Muscle layer of duodenum (tissue), 2 donors: Measurements from ENCODE around the gene EIF3J.
A peak's percentile ranks its signal among the peaks of the same experiment; 100 is the strongest.
"Not testable (repeated sequence)": the region's sequence is repeated elsewhere in the genome, so short reads cannot be mapped to it uniquely, and the experiment has no call there.

Experiments used
- H3K27ac ChIP-seq: one replicate; pipeline ENCODE4 v1.7.0; 2013; ENCODE audit warnings: mild to moderate bottlenecking, low read length
- H3K27me3 ChIP-seq: one replicate; pipeline ENCODE4 v1.7.0; 2013; ENCODE audit warnings: low read depth, mild to moderate bottlenecking, control low read depth, low read length
- H3K36me3 ChIP-seq, 2 donors: one replicate each; pipeline ENCODE4 v1.7.0; 2013; ENCODE audit warnings: low read length in 2 of 2, control low read depth in 1 of 2, mild to moderate bottlenecking in 1 of 2; ENCODE audit not compliant: insufficient read depth in 2 of 2, control insufficient read depth in 1 of 2
- H3K4me1 ChIP-seq, 2 donors: one replicate each; pipeline ENCODE4 v1.7.0; 2013; ENCODE audit warnings: low read length in 2 of 2, mild to moderate bottlenecking in 2 of 2, control low read depth in 1 of 2, moderate library complexity in 1 of 2; ENCODE audit not compliant: insufficient read depth in 2 of 2, control insufficient read depth in 1 of 2
- H3K4me3 ChIP-seq, 2 donors: one replicate each; pipeline ENCODE4 v1.7.0; 2013; ENCODE audit warnings: low read length in 2 of 2, low read depth in 1 of 2, mild to moderate bottlenecking in 1 of 2
- H3K9me3 ChIP-seq, 2 donors: one replicate each; pipeline ENCODE4 v1.7.0; 2013; ENCODE audit warnings: low read length in 2 of 2, control low read depth in 1 of 2, mild to moderate bottlenecking in 1 of 2; ENCODE audit not compliant: control insufficient read depth in 1 of 2
- donor health status: healthy.

The EIF3J gene

DNA sequence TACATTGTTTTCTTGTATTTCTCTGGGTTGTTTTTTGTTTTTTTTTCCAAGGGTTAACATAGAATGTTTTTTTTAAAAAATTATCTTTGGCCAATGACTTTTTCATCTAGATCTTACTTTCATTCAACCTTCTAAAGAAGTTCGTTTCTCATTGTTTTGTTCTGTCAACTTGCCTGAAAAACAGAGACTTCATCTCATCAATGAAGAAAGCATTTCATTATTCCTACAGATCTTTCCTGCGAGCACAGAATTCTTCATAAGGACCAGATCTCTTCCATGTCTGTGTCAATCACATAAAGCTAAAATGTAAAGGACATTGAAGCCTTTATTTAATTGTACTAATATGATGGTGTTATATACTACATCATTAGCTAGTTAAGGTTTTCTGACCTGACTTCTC is 9.7 kb upstream of the EIF3J start:
- Histone ChIP-seq H3K9me3 (no peaks in the 10 kb centered on the region), H3K4me3 (no peak overlapping the region), H3K27ac (no peak overlapping the region), H3K4me1 (no peaks in the 10 kb centered on the region), H3K27me3 (no peaks in the 10 kb centered on the region), H3K36me3 (peaks cover 9 to 18% of the 10 kb centered on the region in 2 donors)

DNA sequence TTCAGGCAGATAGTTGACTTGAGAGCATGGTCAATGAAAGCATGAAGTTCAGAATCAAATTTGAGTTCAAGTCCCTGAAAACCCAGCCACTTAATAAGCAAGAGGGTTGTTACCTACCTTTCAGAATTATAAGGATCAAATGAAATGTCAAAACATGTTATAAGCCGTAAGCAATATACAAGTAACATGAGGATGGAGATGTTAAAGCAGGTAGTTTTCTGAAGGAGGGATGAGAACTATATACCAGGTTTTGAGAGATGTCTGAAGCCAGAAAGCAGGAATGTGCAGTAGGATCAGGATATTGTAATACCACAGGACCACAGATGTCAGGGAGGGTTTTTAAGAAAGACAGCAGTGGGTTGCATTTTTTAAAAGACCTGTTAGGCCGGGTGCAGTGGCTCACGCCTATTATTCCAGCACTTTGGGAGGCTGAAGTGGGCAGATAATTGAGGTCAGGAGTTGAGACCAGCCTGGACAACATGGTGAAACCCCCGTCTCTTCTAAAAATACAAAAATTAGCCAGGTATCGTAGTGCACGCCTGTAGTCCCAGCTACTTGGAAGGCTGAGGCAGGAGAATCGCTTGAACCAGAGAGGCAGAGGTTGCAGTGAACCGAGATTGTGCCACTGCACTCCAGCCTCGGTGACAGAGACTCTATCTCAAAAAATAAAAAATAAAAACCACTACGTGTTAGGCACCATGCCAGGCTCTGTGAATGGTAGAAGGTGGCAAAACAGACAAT is 6.9 kb upstream of the EIF3J start:
- no peak overlapping the region for H3K27ac ChIP-seq
- peaks cover 7% of the 10 kb centered on the region in 2 donors for H3K36me3 ChIP-seq
- no peaks in the 10 kb centered on the region for H3K27me3 ChIP-seq
- no peaks in the 10 kb centered on the region for H3K9me3 ChIP-seq
- peaks cover 2 to 4% of the 10 kb centered on the region in 2 donors for H3K4me1 ChIP-seq
- H3K4me3 ChIP-seq = no peak overlapping the region

DNA sequence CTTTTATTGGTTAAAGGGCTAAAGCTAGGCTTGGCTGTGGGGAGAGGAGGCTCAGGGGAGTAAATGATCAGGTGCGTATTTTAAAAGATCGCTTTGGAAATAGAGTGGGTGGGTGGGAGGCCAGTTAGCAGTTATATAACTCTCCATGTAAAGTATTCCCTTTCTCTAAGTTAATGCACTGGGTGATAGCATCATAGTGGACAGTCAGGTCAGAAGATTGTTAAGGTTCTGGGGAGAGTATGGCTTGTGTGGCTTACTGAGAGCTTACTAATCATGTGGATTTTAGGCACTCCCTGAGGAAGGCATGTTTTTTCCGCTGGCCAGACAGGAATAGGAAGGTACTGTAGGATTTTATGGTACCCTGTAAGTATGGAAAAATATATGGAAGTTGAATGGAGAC is 6.3 kb upstream of the EIF3J start:
- Histone ChIP-seq H3K36me3 (peaks cover 5 to 7% of the 10 kb centered on the region in 2 donors), H3K9me3 (no peaks in the 10 kb centered on the region)

DNA sequence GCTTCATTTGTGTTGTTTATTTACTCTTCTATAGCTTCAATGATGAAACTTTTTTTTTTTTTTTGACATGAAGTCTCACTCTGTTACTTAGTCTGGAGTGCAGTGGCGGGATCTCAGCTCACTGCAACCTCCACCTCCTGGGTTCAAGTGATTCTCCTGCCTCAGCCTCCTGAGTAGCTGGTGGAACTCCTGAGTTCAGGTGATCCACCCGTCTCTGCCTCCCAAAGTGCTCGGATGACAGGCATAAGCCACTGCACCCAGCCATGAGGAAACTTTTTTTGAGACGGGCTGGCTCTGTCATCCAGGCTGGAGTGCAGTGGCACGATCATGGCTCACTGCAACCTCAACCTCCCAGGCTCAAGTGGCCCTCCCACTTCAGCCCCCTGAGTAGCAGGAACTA is 4.7 kb upstream of the EIF3J start:
- not testable (repeated sequence) for H3K9me3 ChIP-seq, H3K27ac ChIP-seq, H3K4me3 ChIP-seq, H3K27me3 ChIP-seq
- H3K4me1 ChIP-seq = peaks cover 5 to 14% of the 10 kb centered on the region in 2 donors
- peaks cover 0 to 16% of the 10 kb centered on the region in 2 donors for H3K36me3 ChIP-seq

More for the DNA sequence above, 6.3 kb upstream of the EIF3J start:
- Histone ChIP-seq H3K27me3 (no peaks in the 10 kb centered on the region), H3K4me3 (no peak overlapping the region), H3K27ac (no peak overlapping the region), H3K4me1 (peaks cover 5 to 10% of the 10 kb centered on the region in 2 donors)

DNA sequence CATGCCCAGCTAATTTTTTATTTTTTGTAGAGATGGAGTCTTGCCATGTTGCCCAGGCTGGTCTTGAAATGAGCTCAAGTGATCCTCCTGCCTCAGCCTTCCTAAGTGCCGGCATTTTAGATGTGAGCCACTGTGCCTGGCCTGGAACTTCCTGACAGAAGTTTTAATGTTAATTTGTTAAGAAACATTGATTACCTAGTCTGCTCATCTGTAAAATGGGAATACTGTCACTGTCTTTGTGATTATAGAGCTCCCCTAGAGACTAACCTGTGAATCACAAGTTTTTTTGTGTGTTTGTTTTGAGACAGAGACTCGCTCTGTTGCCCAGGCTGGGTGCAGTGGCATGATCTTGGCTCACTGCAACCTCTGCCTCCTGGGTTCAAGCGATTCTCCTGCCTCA is 4.3 kb upstream of the EIF3J start:
- Histone ChIP-seq H3K4me1 (peaks cover 5 to 14% of the 10 kb centered on the region in 2 donors), H3K27me3 (no peaks in the 10 kb centered on the region), H3K27ac (no peak overlapping the region), H3K36me3 (peaks cover 0 to 20% of the 10 kb centered on the region in 2 donors), H3K9me3 (no peaks in the 10 kb centered on the region), H3K4me3 (no peak overlapping the region)

DNA sequence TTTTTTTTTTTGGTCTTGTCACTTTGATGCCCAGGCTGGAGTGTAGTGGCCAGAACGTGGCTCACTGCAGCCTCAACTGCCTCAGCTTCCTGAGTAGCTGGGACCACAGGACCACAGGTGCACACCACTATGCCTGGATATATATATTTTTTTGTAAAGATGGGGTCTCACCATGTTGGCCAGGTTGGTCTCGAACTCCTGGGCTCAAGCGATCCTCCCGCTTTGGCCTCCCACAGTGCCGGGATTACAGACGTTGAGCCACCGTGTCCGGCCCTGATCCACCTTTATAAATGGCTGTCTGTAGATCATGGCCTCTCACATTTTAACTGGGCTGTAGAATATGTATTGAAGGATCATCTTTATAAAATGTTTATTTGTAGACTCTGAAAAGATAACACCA is 1.9 kb upstream of the EIF3J start:
- peaks cover 12 to 26% of the 10 kb centered on the region in 2 donors for H3K4me1 ChIP-seq
- H3K36me3 ChIP-seq = peaks cover 0 to 20% of the 10 kb centered on the region in 2 donors
- H3K27me3 ChIP-seq = no peaks in the 10 kb centered on the region
- no peak overlapping the region for H3K27ac ChIP-seq
- no peak overlapping the region for H3K4me3 ChIP-seq
- no peaks in the 10 kb centered on the region for H3K9me3 ChIP-seq

DNA sequence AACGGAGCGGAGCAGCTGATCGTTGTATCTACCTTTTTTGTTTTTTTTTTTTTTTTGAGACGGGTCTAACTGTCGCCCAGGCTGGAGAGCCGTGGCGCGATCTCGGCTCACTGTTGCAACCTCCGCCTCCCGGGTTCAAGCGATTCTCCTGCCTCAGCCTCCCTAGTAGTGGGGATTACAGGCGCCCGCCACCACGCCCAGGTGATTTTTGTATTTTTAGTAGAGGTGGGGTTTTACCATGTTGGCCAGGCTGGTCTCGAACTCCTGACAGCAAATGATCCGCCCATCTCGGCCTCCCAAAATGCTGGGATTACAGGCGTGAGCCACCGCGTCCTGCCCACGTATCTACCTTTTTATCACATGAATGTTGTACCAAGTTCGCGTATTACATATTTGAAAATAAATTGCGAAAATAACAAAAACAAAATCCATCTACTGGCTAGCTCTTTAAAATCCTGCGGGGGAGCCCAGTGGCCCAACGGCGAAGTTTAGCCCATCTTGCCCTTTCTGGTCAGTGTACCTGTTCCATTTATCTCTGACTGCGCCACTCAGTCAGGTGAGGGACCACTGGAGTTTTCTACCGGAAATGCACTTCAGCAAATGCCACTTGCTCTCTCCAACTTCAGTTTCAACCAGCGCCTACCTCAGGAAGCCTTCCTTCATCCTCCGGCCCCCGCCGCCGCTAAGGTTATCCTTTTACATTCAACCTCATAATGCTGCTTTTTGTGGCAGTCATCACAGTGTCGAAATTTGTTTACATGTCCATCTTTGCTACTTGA is 1.2 kb upstream of the EIF3J start:
- Histone ChIP-seq H3K36me3 (peaks cover 4 to 20% of the 10 kb centered on the region in 2 donors), H3K4me1 (peaks cover 14 to 26% of the 10 kb centered on the region in 2 donors), H3K4me3 (peak overlapping the region; percentile 73 to 82), H3K27me3 (no peaks in the 10 kb centered on the region), H3K9me3 (no peaks in the 10 kb centered on the region), H3K27ac (peak overlapping the region; percentile 92)

DNA sequence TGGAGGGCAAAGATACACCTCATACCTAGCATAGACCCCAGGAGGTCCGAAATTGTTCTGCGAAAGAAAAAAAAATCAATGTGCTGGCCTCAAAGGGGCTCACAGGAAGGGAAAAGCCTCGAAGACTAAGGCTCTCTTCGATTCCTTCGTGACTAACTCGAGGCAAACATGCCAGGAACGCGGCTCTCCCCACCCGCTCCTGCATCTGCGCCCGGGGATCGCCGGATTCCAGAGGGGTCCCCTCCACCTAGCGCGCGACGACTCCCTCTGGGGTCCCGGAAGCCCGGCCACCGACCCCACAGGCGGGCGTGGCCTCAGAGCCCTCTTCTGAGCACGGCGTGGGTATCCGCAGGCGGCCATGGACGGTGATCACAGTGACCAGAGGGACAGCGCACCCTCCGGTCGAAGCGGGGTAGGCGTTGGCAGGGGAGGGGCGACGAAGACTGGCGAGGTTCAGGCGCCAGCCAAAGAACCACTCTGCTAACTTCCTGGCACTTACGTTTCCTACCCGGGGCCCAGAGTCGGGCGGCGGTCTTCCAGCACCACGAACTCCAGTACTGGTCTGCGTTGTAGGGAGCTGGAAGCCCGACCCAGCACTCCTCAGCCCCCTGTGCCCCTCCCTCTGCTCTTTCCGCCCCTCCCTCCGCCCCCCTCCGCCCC is 515 bp upstream of the EIF3J start:
- H3K27me3 ChIP-seq = no peaks in the 10 kb centered on the region
- H3K27ac ChIP-seq = peak overlapping the region; percentile 92
- H3K4me3 ChIP-seq = peak overlapping the region; percentile 73 to 82
- H3K36me3 ChIP-seq = peaks cover 11 to 20% of the 10 kb centered on the region in 2 donors
- no peaks in the 10 kb centered on the region for H3K9me3 ChIP-seq
- peaks cover 22 to 28% of the 10 kb centered on the region in 2 donors for H3K4me1 ChIP-seq

DNA sequence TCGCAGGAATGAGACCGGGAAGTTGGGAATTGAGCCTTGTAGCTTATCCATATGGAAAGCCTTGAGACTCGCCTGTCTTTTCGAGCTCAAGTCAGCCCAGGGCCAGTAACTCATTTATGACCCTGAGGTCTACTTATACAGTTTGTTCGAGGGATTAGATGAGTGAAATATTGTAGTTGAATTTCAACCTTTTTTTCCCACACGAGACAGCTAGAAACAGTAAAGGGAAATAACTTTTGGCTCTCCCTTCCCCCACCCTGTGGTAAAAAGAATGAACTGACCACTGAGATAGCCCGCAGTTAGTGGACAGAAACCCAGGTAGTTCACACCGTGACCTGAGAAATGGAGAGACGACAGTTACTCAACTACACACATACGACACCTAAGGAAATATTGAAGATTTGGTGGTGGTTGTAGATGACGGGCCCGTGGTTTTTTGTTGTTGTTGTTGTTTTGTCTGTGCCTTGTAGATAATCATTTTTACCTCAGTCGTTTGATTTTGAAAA is 841 bp downstream of the EIF3J start:
- Histone ChIP-seq H3K36me3 (peaks cover 12 to 20% of the 10 kb centered on the region in 2 donors), H3K27me3 (no peaks in the 10 kb centered on the region), H3K27ac (peak overlapping the region; percentile 87), H3K4me3 (peak overlapping the region; percentile 73 to 92), H3K4me1 (peaks cover 29 to 41% of the 10 kb centered on the region in 2 donors), H3K9me3 (no peaks in the 10 kb centered on the region)

DNA sequence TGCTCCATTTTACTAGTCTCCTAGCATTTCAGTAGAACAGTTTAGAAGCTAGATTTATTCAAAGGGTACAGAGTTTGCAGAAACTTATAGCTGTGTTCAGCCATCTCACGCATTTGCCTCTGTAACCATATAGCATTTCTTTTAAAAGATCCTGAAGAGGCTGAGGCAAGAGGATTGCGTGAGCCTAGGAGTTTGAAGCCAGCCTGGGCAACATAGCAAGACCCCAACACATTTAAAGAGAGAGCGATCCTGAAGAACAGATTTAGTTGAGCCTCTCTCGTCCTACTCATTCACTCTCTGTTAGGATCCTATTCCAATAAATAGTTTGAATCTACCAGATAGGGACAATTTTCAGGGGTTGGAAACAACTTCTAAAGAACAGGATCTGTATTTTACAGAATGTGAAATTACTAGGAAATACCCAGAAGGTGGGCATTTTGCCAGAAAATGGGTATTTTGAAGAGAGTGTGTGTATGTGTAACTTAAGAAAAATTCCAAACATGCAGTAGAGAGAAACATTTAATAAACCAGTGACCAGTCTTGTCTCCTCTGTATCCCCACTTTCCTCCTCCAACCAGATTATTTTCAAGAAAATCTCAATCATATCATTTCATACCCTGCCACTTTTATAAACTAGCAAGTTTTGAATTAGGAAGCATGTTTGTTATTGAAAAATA is 4.5 kb downstream of the EIF3J start:
- Histone ChIP-seq H3K9me3 (no peaks in the 10 kb centered on the region), H3K36me3 (peaks cover 9 to 12% of the 10 kb centered on the region in 2 donors), H3K27ac (peak overlapping the region; percentile 41), H3K4me1 (peaks cover 24 to 46% of the 10 kb centered on the region in 2 donors), H3K4me3 (peak overlapping the region in 1 of 2 donors; percentile 14), H3K27me3 (no peaks in the 10 kb centered on the region)
